NCI-H510A treated with DMSO at 0.1 percent for 48 hours (cell line): ENCODE data around the gene PRKG1.
"Not testable (repeated sequence)": the region's sequence is repeated elsewhere in the genome, so short reads cannot be mapped to it uniquely, and the experiment has no call there.

Source experiments
- DNase-seq: peaks from one replicate; lab custom pipeline; 2025; lab: John Stamatoyannopoulos, UW

PRKG1 gene

DNA sequence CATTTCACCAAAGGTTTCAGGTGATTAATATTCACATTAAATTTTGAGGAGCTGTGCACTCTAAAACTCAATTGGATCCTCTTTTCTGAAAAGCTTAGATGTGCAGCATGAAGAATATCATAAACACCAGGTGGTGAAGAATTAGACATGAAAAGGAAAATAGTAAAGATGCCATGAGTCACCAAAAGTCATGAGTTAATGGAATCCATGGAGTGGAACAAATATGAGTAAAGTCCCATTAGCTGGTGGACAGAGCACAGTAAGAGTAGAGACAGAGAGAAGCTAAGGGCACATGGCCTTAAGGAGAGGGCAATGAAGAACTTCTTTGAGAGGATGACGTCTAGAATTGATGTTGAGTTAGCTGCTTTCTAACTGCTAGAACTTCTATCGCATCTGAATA lies 353.5 kb downstream of the PRKG1 start:
- DNase-seq: no peak

DNA sequence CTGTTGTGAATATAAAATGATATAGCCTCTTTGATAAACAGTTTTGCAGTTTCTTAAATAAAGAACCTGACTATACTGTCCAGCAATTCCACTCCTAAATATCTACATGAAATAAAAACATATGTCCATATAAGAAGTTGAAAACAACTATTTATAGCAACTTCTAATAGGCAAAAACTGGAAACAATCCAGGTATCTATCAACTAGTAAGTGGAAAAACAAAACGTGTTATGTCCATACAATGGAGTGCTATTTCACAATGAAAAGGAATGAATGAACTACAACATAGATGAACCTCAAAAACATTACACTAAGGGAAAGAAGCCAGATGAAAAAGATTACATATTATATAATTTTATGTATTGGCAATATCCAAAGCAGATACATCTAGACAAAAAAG lies 356.2 kb downstream of the PRKG1 start:
- DNase-seq: no peak

DNA sequence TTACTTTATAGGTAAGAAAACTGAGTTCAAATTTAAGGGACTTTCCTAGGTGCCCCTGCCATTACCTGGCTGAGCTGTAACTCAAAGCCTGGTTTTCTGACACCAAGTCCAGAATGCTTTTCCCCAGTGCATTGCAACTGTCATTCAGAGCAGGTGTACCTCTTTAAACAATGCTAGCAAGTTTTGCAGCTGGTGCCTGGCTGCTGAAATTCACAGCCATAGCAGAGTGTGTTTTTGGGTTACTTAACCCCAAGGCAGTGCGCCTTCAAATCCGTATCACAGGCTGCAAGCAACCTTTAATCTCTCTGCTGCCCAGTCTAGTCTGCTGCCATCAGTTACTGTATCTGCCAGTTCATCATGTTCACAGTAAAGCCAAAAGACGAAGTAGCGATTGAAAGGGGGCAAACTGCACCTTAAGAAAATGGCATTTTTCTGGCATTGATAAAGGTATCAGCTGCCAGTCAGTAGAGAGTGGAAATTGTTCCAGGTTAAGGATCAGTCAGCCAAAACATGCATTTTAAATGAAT lies 359.7 kb downstream of the PRKG1 start:
- DNase-seq: no peak

DNA sequence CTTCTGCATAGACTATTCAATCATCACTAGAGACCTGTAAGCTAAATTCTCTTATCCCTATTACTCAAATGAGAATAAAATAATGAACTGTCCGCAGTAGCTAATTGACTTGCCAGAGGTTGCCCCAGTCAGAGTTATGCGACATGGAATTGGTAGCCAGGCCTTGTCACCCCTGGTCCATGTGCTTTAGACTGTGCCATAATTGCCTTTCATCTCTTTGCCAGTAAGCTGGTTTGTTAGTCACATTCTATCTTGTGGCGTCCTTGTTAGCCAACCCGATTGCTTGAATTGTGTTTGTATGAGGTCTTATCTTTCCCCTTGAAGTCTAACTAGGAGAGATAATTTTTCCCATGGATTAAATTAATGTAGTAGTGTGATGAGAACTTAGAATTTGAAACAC lies 362.5 kb downstream of the PRKG1 start:
- DNase-seq: no peak

DNA sequence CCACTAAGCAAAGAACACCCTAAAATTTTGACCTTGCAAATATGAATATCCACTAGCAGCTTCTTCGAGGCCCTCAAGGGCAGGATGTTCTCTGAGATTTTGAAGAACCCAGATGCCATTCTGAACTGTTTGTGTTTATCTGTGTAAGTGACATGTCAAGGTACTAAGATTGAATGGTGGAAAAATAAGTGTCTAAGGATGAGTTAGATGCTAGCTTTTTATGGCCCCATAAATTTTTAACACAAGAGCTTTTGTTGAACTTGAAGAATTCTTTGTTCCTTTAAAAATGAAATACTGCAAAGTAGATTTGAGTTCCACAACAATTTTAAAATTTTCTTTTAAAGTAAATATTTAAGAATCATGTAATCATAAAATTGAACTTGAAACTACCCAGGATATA lies 365.4 kb downstream of the PRKG1 start:
- no peak for DNase-seq

DNA sequence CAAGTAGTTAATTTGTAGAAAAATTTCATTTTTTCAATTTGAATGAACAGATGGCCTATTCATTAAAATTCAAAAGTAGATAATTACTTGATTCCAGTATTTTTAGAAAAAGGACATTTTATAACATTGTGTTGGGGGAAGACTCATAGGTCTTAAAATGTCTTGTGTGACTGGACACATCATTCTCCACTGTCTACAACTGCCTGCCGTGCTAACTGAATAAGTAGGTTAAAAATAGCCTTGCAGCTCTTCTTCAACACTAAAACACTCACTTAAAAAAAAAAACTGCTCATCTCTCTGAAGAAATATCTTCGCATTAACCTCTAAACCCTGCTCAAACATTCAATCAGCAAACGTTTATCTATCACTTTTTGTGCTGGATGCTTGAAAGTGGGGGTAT lies 371.3 kb downstream of the PRKG1 start:
- DNase-seq: no peak

DNA sequence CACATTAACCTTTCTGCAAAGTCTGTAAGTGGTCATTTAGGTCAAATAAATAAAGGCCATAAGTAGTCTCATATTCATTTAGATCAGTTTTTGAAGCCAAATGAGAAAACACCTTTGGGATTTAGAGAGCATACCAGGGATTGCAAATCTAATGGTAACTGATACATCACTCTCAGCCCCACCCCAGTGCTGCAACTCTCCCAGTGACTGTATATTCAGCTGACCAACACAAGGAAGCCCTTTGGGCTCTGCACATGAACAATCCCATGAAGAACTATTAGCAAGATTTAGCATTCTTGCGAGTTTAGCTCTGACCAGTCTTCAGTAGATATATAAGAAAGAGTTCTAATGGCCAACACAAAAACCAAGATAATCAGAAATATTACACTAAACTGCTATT lies 372.8 kb downstream of the PRKG1 start:
- DNase-seq: no peak

DNA sequence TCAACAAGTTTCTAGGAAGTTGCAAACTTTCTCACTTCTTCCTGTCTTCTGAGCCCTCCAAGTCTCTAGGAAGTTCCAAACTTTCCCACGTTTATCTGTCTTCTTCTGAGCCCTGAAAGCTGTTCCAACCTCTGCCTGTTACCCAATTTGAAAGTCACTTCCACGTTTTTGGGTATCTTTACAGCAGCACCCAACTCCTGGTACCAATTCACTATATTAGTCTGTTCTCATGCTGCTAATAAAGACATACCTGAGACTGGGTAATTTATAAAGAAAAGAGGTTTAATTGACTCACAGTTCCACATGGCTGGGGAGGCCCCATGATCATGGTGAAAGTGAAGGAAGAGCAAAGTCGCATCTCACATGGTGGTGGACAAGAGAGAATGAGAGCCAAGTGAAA lies 381.5 kb downstream of the PRKG1 start:
- not testable (repeated sequence) for DNase-seq

DNA sequence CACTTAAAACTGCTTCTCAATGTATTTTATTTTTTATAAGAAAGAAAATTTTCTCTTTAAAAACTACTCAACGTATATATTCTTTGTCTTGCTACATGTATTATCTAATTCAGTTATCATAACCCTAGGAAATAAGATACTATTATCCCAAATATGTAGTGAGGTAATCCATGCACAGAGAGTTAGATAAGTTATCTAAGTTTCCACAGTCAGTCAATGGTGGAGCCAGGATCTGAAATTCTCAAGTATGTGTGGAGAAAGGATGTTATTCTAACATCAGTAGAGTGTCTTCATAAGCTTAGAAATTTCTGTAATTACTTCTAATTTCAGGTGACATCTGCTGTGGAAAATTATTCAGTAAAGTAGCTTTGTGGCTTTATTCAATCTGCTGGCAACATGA lies 385.2 kb downstream of the PRKG1 start:
- DNase-seq: no peak

DNA sequence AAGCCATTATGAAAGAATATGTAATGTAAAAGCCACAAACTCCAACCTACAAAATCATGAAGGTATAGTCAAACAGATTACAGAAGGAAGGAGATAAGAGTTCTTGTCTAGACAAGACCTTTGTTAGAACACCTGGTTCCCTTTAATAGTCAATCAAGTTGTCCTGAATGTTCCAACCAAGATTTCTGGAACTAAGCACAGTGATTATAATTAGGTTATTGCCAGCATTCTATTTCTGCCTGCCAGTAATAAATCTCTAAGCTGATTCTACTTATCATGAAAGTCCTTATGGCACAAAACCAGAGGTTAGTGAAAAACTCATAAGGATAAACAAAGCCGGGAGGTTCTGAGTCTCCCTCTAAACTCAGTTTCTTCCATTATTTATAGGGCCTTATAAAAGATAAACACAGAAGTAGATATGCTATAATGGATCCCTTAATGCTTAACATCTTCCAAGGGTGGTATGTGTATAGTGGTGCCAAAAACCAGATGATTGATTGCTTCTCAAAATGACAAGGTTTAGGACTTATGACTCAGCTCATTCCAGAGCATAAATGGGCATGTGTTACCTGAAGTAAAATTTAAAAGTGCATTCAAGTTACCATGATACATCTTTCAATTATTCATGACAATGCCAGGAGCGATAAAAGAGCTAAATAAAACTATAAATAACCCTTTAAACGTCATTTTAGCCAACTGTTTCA lies 387.9 kb downstream of the PRKG1 start:
- no peak for DNase-seq

DNA sequence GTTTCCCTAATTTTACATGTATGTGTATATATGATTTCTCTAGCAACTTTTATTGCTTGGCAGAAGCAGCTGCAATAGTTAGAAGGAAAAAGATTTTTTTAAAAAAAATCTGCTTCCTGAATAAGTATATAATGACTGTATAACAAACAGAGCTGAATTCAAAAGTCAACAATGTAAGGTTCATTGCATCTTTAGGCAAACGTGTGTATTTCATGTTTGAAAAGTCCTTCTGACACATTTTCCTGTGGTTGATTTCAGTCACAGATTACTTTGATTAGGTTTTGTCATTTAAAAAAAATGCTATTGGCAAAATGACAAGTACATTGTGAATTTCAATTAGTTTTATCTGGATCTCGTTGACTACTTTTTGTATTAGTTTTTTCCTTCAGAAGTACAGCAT lies 394.1 kb downstream of the PRKG1 start:
- DNase-seq: no peak

DNA sequence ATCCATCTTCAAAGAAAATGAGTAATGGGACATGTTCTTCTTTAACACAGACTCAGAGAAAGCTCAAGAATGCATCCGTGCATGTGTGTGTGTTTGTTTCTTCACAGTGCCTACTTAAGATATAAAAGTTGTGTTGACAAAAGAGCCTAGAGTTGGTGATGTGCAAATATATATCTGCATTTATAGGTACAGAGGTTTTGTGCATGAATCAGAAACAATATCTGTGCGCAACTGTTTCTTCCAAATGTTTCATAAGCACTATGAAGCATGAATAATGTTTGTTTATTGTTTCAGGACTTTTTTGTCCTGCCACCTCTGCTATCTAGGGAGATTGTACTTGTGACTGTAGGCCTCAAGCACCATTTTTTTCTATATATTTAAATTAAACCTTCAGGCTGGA lies 395.4 kb downstream of the PRKG1 start:
- DNase-seq: no peak

DNA sequence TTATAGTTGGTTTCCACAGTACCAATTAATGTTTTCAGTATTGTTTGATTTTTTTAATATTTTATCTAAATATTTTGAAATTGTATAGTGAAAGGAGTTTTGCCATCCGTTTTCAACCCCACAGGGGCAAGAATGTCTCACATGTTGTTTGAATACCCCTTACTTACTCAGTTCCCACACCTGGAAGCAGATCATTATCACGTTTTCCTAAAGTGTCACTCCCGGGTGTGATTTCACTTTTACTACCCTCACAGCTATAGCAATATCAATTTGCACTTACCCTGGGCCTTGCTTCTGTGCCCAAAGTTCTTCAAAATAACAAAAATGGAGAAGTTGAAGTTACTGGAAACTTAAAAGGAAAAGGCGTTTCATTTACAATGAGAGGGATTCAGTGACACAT lies 397.0 kb downstream of the PRKG1 start:
- no peak for DNase-seq

DNA sequence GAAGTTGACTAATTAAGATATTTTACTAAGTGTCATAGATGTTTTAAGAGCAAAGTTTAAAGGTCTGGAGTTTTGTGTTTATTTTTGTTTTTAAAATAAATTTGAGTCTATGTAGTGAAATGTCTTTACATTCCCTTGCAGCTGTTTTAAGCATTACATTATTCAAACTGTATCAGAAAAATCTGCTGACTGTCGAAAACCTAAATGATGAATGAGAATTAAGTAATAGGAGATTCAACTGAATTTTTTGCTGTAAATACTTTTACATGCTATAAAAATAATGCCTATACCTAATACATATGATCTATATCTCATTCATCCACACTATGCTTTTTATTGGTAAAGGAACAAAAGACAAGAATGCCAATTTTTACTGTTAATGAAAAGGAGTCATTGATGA lies 397.9 kb downstream of the PRKG1 start:
- no peak for DNase-seq

DNA sequence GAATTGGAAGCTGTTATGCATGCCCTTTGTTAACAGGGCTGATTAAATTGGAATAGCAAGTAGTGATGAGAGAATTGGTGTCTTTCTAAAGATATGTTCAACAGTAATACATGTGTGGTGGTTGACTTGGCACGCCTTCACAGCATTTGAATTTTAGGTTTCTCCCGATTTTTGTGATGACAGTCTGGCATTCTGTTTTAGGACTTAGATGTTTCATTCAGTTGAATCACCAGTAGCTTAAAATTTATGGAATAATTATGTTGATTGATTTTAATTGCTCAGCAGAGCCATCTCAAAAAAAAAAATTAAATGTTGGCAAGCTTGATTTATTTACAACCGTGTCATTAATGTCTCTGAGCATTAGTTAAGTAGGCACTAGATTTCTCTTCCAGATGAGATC lies 405.4 kb downstream of the PRKG1 start:
- DNase-seq: no peak

DNA sequence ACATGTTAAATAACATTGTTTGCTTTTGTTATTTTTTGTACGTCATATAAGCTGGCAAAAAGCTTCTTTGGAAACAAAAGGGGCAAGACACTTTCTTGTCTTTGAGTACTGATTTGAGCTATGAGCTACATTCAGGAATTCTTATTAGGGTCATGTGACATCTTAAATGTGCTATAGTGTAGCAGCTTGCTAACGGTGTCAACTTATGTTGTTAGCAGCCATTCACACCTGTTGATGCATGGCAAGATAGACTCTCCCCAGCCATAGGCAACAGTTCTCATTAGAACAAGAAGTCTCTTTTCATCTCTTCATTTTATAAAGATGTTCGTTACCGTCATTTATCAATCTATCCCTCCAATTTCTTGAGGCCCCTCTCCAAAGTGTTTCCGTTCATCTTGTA lies 411.4 kb downstream of the PRKG1 start:
- no peak for DNase-seq

DNA sequence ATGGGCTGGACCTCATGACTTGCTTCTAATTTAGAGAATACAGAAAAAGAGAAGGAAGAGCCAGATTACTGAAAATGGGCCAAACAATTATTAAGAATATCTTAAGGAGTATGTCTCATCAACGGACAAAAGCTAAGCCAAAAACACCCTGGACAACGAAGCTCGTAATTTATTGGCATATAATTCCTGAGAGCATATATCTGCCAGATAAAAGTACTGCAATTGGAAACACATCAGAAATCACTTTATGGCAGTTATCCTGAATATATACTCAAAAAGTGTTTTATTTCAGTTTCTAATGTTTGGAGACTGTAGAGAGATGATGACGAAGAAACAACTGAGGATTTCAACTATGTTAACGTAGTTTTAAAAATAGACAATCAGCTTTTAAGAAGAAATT lies 413.3 kb downstream of the PRKG1 start:
- DNase-seq: no peak

DNA sequence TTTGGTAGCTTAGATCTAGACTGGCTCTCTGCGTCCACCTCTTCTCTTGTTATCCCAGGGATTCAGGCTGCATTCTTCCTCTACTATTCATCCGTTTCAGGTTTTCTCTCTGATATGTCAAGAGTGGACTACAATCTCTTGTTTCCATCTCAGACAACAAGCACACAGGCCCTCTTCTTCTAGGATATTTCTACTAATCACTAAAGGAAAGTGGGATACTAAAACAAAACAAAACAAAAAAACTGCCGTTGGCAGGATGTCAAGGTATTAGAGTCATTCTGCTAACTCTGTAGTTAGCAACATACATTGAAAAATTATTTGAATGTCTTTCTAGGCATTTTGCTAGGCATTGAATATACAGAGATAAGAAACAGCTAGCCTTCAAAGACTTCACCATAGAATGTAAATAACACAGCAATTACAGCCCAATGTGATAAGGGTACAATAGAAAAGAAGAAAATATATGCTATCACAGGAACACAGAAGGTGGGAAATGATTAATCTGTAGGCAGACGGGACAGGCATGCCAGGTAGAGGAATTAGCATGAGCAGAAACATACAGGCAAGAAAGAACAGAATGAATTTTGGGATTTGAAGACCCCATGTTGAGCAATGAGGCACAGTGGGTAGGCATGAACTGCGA lies 414.6 kb downstream of the PRKG1 start:
- no peak for DNase-seq

DNA sequence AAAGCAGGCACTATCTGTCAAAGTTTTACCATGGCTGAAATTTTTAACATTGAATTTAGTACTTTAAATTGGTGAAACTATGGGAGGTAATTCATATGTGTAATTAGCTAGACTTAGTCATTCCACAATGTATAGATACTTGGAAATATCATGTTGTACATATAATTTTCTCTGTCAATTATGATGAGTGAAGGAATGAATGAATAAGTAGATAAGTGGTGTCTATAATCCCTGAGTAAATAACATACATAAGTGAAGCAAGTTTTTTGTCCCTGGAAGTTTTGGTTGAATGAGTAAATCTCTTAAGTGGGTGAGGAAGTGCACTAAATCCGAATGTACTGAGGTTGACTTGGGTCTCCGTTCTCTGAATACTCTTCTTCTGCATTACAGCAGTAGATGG lies 424.1 kb downstream of the PRKG1 start:
- DNase-seq: no peak

DNA sequence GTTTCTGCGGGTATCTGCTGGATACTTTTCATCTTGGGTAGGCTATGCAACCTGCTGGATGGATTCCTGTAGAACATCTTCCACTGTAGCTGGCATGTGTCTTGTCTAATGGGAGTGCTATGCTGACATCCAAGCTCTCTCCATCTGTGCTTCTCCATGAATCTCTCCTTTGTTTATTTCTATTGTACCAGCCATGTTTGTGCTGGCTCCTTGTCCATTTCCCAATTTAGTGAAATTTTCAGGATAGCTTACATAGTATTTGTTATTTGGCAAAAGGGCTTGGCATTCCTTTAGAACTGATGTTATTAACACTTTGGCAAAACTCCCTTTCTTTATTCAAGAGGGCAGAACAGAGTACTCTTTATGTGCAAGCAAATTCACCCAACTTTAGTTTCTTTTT lies 427.1 kb downstream of the PRKG1 start:
- no peak for DNase-seq

DNA sequence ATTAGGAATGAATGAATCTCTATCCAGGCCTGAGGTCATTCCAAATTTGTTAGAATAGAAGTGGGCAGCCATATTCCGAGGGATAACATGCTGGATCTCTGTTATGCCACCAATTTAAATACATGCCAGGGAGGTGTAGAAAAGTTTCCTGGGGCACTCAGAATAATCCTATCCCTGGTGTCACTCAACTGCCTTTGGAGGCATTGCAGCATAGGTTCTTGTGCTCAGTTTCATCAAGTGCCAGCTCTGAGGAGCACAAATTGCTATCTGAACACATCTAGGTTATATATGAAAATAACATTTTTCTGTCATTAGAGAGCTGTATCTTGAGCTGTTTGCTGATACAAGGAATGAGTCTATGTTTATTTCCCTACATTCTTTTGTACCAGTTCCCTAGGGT lies 427.8 kb downstream of the PRKG1 start:
- DNase-seq: no peak

DNA sequence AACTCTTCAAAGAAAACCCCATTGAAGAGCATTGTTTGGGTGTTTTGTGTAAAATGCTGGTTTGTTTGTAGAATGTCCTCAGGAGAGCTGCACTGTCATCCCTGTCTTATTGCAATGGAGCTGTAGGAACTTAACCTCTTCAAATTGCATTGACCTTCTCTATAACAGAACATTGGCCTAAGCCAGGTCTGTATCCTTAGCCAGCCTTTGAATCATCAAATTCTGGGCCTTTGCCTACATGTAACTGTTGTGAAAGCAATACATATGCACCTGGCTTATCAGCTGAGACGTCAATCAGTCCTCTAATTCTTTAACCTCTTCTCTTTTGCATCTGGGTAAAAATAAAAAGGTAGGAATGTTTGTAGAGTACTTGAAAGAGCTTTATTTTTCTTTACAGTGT lies 429.1 kb downstream of the PRKG1 start:
- no peak for DNase-seq

DNA sequence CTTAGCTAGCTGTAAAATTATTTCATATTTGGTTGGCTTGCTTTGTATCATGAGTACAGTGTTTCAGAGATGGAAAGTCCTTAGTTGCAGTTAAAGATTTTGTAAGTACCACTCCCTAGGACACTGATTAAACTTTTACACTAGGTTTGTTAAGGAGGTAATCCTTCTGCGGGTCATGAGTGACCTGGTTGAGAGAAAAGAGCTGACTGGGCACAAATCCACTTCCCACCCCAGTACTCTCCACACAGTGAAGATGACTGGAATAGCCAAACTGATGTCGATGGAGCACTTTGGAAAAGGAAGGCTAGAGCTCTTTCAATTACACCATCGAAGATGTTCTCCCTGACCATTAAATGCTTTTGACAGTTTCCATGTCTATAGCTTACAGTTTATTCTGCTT lies 433.2 kb downstream of the PRKG1 start:
- no peak for DNase-seq

DNA sequence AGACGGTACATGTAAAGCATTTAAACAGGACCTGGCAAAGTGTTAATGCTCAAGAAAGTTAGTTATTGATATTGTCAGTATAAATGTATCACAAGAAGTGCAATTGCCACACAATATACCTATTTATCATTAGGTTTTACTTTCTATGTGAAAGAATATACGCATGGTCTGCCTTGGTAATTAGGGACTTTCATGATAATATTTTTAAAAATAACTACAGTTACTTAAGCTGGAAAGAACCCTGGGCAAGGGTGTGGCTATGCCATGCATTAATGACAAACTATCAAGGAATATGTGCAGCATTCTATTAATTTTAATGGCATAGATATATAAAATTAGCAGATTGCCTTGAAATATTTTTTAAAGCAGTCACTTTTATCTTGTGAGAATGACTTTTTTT lies 433.9 kb downstream of the PRKG1 start:
- no peak for DNase-seq
